NCI-H146 (cell line): Measurements from ENCODE around the gene COX7A2.

Source experiments
- DNase-seq: peaks from one replicate; lab custom pipeline; 2025; lab: John Stamatoyannopoulos, UW

The COX7A2 gene

DNA sequence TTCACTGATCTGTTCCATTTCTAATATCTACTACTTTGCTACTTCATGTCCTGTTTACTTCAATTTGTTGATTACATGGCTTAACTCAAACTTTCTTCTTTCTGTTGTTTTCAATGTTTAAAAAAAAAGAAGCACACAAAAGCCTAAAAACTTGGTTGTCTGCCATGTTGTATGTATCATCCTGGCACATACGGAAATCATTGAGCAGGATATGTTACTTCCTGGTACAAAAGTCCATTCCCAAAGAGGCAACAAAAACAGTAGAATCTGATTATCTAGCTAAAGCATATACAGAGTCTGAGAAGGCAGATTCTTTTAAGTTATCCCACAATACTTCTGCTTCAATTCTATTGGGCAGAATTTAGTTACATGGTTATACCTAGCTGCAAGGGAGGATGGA lies 23.2 kb downstream of the COX7A2 start:
- DNase-seq = no peak

DNA sequence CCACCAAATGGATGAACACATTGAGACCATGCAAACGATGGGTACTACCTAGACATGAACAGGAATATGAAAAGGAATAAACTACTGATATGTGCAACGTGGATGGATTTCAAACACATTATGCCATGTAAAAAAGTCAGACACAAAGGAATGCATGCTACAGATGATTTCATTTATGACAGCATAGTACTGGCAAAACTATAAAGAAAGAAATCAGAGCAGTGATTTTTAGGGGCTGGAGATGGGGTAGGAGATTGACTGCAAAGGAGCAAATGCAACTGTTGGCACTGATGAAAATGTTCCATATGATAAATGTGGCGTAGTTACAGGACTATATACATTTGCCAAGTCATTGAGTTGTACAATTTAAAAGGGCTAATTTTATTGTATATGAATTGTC lies 24.3 kb downstream of the COX7A2 start:
- no peak for DNase-seq

DNA sequence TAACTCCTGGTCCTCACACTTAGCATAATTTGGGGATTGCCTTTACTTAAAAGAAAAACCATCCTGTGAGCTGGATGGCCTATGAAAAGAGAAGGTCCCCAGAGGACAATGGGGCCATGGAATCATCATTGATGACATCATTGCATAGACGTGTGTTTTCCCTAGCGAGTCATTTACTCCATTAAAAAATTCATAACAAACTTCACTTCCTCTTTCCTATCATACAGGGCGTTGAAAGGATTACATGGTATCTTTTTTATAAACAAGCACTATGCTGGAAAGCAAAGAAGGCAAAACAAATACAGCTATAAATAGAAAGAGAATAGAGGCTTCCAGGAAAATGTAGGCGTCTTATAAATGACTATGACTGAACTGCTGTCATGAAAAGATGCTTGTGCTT lies 26.4 kb downstream of the COX7A2 start:
- DNase-seq = no peak

DNA sequence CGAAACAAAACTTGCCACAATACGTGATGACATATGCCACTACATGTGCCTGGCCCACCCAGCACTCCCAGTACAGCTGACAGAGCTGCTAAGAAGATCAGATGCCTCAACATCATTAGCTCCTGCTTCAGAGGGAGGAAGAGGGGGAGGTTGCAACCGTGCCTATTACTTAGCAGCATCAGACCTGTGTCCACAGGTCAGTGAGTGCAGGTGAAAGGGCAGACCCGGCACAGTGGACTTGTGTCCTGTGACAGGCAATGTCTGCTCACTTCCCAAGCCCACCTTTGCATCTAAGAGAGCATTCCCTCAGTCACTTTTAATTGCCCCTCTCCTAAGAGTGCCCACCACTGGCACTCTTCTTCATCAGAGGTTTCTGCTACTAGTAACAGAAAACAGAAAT lies 28.3 kb downstream of the COX7A2 start:
- no peak for DNase-seq

DNA sequence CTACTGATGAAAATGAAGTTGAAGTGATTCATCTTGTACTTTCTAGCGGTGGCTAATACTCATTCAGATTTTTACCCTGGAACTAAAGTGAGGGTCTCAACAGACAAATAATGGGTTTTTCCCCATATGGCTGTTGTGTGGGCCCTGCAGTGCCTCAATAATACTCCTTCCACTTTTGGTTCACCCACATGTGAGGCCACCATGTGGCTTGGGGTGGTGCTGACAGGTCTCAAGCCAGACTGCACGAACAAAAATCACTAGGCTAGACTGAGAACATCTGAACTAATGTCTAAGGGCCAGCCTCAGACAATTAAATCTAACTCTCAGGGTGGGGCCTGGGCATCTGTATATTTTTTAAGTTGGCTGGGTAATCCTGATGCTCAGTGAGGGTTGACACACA lies 29.9 kb downstream of the COX7A2 start:
- DNase-seq = no peak

DNA sequence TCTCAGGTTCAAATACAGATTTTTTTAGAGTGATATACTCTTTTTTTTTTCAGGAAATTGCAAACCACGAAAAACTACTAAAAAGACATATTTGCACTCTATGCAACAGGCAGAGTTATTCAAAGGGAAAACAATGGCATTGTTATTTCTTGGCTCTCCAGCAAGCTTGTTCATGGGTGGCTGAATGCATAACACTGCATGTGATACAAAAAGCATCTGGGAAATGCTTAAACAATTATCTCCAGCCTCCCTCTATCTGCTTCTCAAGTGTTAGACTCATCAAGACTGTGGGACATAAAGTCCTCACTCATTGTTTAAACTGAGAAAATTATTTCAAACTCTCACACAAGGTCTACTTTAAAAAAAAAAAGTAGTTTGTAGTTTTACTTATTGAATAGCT lies 30.5 kb downstream of the COX7A2 start:
- DNase-seq = no peak

DNA sequence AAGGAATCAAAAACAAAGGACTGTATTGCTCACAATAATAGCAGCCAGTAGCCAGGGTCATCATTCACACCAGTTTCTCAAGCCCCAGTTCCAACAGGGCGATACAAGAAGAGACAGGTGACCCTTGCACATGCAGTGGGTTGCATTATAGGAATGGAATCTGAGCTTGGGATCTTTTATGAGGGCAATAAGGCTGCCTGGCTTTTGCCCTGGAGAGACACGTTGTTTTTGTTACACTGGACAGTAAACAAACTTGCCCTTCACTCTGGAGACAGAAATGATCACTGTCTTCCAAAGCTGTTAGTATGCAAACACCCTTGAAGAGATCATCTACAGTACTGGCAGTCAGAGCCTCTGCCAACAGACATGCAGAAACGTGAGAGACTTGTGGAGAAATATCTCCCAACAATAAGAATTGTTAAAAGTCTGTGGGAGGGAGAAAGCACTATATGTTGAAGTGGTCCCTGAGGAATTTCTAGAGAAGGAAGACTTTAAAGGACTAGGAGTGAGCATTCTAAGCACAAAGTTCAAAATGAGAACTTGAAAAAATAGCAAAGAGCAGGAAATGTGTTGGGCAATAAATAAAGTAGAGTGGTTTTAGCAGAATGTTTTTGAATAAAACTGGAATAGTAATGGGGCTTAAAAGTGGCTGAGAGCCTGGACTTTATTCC lies 31.5 kb downstream of the COX7A2 start:
- no peak for DNase-seq

DNA sequence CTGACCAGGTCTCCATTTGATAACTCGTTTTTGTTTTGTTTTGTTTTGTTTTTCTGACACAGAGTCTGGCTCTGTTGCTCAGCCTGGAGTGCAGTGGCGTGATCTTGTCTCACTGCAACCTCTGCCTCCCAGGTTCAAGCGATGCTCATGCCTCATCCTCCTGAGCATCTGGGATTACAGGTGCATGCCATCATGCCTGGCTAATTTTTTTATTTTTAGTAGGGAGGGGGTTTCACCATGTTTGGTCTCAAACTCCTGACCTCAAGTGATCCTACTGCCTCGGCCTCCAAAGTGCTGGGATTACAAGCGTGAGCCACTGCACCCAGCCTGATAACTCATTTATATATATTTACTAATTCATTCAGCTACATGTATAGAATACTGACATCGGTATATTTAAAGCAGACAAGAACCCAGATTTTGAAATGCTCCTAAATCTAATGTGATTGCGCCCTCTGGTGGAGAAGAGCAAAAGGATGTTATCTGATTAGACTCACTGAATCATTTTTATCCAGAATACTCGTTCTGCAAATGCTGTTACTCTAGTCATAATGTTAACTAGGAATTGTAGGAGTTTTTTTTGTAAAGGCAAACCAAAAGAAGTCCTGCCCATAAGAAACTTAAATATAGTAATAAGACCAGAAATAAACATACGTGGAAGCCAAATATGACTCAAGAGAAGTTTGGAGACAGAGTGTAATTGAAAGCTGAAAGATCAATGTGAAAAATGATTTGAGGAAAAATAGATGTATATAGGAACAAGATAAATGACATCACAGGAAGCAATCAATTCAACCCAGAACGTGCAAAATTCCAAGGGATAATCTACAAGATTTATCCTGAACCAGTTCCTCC lies 32.5 kb downstream of the COX7A2 start:
- peak; percentile 42 for DNase-seq

DNA sequence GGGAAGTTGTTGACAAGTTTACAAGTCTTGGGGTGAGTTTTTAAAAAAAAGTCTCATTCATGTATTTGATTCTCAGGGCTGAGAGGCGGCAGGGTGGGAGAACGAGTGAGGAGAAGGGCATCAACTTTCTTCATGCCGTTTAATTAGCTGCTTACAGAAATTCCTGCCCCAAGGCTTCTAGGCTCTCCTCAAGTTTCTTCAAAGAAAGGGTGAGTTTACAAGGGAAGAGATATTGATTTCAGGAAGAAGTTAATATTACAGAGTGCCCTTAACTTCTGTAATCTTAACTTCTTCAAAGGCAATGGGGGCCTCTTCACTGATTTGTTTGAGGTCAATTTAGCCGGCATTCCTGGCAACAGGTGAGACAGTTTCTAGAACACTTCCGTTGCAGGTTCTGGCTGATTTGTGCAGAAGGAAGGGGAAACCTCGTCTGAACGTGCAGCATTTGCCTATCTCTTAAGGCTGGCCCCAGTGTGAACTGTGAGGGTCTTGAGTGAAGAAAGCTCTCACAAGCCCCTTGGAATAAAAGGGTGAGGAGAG lies 34.3 kb downstream of the COX7A2 start:
- DNase-seq = no peak

DNA sequence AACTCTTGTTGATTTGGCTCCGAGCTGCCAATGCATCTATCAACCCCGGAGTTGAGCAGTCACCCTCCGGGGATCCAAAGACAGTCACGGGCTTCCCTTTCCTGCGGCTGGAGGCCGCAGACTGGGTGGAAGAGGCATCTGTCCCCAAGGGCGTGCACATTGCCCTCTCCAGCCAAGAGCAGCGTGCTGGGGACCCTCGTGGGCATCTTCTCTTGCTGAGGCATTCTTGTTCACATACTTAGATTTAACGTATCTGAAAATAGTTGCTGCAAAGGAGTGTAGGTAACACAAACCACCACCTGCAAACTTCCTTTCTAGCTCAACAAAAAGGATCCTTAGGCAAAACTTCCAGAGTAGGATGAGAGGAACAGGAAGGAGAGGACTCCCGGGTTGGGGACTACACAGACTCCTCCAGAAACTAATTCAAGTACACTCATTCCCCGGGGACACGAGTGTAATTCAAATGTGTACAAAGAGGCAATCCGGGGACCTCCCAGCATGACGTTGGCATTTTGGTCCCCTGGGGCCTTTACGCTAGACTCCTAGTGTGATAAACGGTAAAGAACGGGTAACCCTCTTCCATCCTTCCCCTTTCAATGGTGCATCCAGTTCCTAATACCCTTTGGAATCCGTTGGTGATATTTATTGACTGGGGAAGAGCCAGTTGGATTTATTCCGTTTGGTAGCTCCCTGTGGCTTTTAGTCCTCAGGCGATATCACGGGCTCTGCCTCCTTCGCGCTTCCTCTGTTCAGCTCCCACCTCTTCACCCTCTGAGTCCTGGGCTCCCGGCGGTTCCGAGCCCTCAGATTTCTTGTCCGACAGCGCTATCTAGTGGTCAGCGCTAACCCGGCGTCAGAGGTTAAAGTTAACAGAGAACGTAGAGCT lies 35.1 kb downstream of the COX7A2 start:
- peak; percentile 70 for DNase-seq

DNA sequence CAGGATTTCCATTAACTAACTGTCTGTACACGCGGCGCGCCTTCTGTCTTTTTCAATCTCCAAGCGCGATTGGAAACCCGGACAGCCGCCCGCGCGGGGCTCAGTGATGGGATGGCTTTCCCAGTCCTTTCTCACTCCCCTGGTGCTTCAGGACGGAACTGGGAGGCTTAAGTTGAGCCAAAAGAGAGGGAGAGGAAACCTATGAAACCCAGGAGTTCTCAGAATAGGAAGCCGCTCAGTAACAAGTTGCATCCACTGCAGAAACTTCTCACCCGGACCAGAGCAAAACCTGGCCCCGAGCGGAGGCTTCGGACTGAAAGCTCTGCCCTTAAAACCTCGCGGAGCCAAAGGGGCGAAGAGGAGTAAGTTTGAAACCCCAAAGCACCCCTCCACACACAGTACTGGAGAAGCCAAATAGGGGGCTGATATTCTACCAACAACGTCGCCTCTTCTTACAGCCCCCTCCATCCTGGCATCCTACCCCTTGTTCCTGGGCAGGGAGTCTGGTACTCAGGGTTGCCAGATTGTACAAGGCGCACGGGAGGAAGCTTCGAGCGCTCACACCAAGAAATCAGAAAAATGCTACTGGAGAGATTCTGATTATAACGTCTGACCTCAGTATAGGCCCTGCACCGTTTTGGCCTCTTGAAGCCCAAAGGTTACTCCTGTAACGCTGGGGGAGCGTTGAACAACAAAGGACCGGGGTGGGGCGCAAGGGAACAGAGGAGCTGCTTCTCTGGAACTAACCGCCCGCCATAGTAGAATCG lies 36.8 kb downstream of the COX7A2 start:
- DNase-seq = no peak

DNA sequence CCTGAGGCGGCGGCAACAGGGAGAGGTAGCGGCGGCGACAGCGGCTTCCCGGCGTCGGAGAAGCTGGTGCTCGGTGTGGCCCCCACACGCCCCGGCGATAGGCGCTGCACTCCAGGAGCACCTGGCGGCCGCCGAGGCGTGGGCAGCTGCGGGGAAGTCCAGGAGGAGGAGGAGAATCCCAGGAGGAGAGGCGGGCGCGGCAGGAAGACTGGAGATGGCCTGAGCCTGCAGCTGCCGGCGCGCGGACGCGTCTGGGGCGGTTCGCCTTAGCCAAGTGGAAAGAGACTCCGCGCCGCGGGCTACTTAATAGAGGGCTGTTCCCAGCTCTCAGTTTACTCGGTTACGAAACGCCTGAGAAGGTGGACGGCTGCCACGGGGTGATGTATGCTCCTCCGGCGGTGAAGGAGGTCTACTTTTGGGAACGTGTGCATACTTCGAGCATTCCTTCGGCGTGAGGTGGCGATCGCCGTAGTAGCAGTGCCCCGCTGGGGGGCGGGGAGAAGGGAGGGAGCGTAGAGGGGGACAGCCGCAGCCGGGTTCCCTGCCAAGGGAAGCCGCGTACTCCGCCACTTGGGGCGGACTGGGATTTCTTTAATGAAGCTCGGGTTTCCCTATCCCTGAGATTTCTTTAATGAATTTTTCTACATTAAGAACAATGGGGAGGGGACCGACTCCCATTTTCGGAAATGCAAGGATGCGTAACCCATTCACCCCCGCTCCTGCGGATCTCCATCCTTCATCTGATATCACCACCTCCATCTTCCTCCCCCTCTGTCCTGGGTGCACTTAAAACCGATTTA lies 37.6 kb downstream of the COX7A2 start, which contains the start of gene COL12A1:
Gene COL12A1, minus strand, starts transcription at position 278 of the 800 bp plus-strand sequence. CDS start 3,261 bp downstream, outside the sequence.
- DNase-seq = peak; percentile 58

DNA sequence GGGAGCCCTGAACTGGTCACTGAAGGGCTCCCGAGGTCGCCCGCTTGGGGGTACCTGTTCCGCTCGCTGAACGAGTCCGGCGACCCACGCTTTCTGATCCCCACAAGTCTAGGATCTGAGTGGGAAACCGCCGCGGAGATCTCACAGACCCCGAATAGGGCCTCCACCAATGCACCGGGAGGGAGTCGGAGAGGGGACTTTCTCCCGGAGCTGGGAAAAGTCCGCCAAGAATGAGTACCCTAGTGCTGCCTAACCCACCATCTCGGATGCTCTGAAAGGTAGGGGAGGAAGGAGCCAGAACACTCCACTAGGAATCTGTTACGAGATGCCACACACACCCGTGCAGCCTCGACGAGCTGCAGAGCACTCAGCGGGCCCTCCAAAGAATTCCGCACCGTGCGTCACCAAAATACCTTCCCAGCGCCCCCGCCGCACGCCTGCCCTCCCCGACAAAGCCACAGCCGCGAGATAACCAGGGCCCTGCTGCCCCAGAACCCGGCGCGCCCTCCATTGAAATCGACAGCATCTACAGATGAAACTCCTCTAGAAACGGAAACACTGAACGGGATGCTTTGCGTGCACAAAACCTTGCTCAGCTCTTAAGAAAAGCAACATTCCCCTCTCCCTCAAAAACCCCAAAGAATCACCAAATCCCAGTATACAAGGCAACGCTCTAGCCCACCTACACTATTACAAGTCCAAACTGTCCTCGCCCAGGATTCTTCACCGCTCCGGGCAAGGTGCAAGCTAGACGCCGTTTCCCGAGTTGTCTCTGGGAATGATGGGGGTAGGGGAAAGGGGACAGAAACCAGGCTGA lies 38.4 kb downstream of the COX7A2 start:
- no peak for DNase-seq

DNA sequence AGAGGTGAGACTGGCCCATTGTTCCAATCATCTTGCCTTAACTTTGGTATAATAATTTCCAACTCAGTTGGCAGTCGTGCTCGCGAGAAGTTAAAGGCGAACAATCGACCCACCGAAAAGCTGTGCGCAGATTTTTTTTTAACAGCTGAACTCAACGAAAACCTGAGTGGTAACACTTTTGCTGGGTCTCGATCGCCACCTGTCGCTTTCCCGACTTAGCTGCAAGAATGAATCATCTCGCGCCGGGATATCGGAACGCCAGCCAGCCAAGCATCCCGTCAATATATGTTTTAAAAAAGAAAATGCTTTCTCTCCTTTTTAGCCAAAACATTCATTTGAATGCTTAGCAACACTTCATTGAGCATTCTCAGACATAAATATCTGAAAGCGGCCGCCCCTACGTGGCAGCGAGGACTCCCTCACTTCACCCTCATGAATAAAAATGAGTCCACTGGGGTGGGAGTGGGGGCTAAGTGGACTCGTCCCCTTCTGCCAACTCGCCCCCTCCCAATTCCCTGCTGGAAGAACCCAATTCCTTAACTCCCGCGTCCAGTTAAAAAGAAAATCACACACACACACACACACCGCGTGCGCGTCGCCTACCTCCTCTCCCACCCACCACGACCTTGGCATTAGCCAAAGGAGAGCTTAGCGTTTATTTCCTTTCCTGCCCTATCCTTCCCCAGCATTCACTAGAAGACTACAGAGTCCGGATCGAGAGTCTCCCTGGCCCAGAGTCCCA lies 39.2 kb downstream of the COX7A2 start:
- DNase-seq = peak; percentile 40

DNA sequence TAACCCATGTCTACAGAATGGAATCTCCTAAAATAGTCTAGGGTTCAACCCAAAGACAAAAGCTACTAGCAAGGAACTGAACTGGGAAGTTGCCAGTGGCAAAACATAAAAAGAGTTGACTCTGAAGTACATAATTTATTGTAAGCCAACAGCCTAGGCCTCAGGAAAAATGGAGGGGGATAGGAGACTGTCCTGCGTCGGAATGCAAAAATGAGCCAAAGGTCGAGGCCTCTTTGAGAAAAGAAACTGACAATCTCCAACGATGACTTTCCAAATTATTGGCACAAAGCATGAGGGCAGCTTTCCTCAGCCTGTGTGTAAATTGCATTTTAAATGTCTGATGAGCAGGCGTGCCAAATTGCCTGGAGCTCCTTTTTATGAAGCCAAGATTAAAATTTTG lies 39.9 kb downstream of the COX7A2 start:
- no peak for DNase-seq

DNA sequence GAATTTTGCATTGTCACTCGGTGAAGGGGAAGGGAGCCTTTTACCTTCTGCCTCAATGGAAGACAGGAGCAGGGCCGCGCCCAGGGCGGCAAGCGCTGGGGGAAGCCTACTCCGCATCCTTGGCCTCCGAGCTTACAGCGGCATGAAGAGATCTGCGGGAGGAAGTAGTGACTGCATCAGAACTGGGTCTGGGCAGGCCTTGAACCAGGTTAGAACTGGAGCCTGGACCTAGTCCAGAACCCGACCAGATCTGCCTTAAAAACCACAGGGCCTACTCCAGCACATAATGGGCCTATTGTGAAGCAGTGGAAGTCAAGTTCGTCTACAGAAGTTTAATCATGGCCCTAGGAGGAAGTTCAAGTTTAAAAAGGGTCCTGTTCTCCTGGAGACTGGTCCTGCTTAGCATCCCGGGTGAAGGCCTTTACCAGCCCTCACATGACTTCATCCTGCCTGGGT lies 40.9 kb downstream of the COX7A2 start:
- DNase-seq = no peak

DNA sequence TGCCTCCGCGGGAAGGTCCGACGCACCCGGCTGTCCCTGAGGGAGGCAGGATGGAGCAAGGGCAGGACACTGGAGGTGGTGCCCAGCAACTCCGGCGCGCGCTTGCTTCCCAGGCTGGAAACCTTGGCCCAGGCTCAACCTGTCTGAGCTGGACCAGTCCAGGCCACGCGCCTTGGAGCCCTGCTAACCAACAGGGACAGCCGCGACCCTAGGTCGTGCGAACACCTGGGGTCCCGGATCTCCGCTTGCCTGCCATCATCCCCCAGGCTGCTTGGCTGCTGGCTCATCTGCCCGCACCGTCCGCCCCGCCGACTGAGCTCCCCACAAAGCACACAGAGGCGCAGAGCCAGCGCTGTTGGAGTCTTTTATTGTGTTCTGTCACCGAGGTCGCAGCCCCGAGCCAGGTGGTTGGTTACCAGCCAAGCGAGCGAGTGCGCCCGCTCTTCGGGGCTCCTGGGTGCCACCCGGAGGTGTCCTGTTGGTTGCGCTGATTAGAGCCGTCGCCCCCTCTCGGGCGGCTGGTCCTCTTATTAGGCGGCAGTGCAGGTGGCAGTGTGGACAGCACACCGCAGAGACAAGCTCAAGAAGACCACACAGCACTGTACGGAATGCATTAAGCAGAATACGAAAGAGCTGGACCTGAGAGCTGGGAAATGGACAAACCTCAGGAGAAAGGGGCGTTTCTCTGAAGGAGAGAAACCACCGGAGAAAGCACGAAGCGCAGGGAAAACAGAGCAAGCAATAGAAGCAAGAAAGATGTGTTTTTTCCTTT lies 41.5 kb downstream of the COX7A2 start:
- peak; percentile 74 for DNase-seq

DNA sequence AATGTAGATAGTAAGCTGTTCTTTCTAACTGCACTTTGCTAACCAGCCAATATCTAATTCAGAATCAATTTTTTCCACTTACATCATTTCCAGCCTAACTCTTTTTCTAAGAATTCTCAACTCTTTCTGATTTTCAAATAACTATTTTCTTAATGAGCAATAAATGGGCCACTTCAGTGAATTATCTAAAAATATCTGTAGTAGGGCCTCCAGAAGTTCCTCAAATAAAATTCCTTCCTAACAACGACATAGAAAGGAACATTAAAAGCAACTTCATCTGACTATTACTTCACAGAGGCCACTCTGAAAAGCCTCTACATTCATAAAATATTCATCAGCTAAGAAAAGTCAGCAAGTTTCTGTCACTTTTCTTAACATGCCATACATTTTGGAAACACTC lies 42.6 kb downstream of the COX7A2 start:
- no peak for DNase-seq
